ENCODE data around the gene PAPPA.

PAPPA gene

GRCh38 chr9:116350213-116350612 lies 196.6 kb downstream of the PAPPA start:
- no peak for DNase-seq

GRCh38 chr9:116352958-116353357 lies 199.4 kb downstream of the PAPPA start:
- no peak for DNase-seq

- DNase-seq = no peak
Observed at GRCh38 chr9:116355153-116355921, 201.7 kb downstream of the PAPPA start.

GRCh38 chr9:116358251-116358650 lies 204.7 kb downstream of the PAPPA start:
- DNase-seq = no peak

GRCh38 chr9:116360016-116360415 lies 206.4 kb downstream of the PAPPA start:
- no peak for DNase-seq

GRCh38 chr9:116360989-116361388 lies 207.4 kb downstream of the PAPPA start:
- no peak for DNase-seq

- DNase-seq = no peak
Observed at GRCh38 chr9:116361547-116361946, 208.0 kb downstream of the PAPPA start.

- DNase-seq = no peak
Observed at GRCh38 chr9:116362493-116362892, 208.9 kb downstream of the PAPPA start.

- peak; percentile 79 for DNase-seq
Observed at GRCh38 chr9:116365056-116365471, 211.5 kb downstream of the PAPPA start.

- no peak for DNase-seq
Observed at GRCh38 chr9:116366241-116366640, 212.7 kb downstream of the PAPPA start.

- no peak for DNase-seq
Observed at GRCh38 chr9:116368680-116369079, 215.1 kb downstream of the PAPPA start.

GRCh38 chr9:116369706-116370105 lies 216.1 kb downstream of the PAPPA start:
- DNase-seq = no peak

GRCh38 chr9:116370556-116370955 lies 217.0 kb downstream of the PAPPA start:
- no peak for DNase-seq

- DNase-seq = no peak
Observed at GRCh38 chr9:116372081-116372673, 218.6 kb downstream of the PAPPA start.

- DNase-seq = no peak
Observed at GRCh38 chr9:116372786-116373185, 219.2 kb downstream of the PAPPA start.

GRCh38 chr9:116377179-116377798 lies 223.7 kb downstream of the PAPPA start:
- peak; percentile 48 for DNase-seq

- DNase-seq = no peak
Observed at GRCh38 chr9:116378873-116379272, 225.3 kb downstream of the PAPPA start.

GRCh38 chr9:116379821-116380220 lies 226.2 kb downstream of the PAPPA start:
- no peak for DNase-seq

- DNase-seq = no peak
Observed at GRCh38 chr9:116380496-116380995, 227.0 kb downstream of the PAPPA start.

- no peak for DNase-seq
Observed at GRCh38 chr9:116381350-116381749, 227.8 kb downstream of the PAPPA start.

GRCh38 chr9:116382053-116382452 lies 228.5 kb downstream of the PAPPA start:
- no peak for DNase-seq

- DNase-seq = no peak
Observed at GRCh38 chr9:116383133-116383532, 229.5 kb downstream of the PAPPA start.

GRCh38 chr9:116383936-116384335 lies 230.3 kb downstream of the PAPPA start:
- no peak for DNase-seq

All from fibroblast of skin of abdomen (primary cell).